ENCODE results near the gene OR1M1.
"Not testable (repeated sequence)": the region's sequence is repeated elsewhere in the genome, so short reads cannot be mapped to it uniquely, and the experiment has no call there.

The OR1M1 gene

GRCh38 chr19:9086761-9087160 lies at the start of gene OR1M1:
Gene OR1M1 (plus strand): TSS chr19:9087061. CDS start chr19:9093245, 6,184 bp downstream.
- DNase-seq = no peak

- DNase-seq = no peak
Observed at GRCh38 chr19:9037400-9038062, 49.3 kb upstream of the OR1M1 start.

DNA sequence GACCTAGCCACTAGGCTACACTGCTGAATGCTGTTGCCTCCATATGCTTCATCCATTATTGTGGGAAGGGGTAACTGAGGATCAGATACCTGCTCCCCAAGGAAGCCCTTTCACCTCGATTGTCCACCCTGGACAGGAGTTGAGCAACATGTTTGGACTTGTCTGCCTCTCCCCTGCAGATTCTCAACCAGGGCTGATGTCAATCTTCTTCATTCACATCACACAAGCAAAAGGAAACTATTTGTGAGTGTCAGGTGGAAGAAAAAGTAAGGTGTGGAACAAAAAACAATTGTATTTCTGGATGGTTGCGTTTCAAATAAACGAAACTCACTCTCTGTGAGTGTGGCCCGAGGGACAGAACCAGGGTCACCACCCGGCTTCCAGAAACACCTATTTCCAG lies 47.1 kb upstream of the OR1M1 start:
- no peak for DNase-seq

GRCh38 chr19:9040131-9040530 lies 46.7 kb upstream of the OR1M1 start:
- no peak for DNase-seq

- no peak for DNase-seq
Observed at GRCh38 chr19:9041023-9041422, 45.8 kb upstream of the OR1M1 start.

DNA sequence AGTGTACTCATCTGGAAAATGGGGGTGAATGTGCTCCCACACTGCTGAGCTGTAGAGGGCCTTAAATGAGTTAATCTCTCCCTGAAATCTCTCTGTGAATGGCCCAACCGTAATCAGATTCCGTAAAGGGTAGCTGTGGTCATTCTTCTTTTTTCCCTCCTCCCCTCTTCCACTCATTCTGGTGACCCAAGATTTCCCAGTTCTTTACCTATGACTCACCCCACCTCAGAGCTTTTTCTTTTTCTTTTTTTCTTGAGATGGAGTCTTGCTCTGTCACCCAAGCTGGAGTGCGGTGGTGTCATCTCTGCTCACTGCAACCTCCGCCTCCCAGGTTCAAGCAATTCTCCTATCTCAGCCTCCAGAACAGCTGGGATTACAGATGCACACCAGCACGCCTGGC lies 43.3 kb upstream of the OR1M1 start:
- no peak for DNase-seq

DNA sequence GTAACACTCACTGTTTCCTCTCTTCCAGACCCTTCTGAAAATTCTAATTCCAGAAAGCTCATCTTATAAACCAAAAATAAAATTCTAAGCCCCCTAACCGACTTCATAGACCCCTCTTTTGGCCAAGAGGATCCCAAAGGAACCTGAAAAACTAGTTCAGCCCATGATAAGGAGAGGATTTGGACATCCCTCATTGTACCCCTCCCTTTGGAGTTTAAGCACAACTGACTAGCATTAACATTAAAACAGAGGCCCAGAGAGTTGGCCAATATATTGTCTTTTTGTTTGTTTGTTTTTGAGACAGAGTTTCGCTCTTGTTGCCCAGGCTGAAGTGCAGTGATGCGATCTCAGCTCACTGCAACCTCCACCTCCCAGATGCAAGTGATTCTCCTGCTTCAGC lies 42.4 kb upstream of the OR1M1 start:
- DNase-seq = no peak

- no peak for DNase-seq
Observed at GRCh38 chr19:9046694-9047093, 40.2 kb upstream of the OR1M1 start.

DNA sequence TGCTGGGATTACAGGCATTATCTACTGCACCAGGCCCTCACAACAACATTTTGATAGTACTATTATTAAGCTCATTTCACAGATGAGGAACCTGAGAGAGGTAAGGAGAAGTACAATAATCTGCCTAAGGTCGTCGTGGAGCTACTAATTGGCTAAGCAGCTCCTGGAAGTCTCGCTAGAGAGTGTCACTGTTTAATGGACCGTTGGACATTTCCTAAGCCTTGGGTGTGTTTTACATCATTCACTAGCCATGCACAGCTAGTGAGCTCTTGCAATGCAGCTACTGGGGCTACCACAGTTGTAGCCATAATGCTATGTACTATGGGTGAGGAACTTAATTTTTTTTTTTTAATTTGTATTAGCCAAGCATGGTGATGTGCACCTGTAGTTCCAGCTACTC lies 34.0 kb upstream of the OR1M1 start:
- no peak for DNase-seq

DNA sequence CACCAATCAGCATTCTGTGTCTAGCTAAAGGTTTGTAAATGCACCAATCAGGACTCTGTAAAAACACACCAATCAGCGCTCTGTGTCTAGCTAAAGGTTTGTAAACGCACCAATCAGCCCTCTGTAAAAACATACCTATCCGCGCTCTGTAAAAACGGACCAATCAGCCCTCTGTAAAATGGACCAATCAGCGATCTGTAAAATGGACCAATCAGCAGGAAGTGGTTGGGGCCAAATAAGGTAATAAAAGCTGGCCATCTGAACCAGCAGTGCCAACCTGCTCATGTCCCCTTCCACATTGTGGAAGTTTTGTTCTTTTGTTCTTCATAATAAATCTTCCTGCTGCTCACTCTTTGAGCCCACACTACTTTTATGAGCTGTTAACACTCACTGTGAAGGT lies 33.2 kb upstream of the OR1M1 start:
- DNase-seq = not testable (repeated sequence)

DNA sequence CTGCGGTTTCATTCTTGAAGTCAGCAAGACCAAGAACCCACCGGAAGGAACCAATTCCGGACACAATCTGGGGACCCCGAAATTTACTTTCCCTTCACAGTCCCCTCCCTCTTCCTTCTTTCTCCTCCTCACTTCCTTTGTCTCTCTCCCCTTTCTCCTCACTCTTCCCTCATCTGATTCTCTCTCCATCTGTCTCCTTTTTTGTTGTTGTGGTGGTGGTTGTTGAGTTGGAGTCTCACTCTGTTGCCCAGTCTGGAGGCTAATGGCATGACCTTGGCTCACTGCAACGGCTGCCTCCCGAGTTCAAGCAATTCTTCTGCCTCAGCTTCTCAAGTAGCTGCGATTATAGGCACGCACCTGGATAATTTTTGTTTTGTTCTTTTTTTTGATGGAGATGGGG lies 32.7 kb upstream of the OR1M1 start:
- DNase-seq = no peak

- DNase-seq = no peak
Observed at GRCh38 chr19:9054765-9055164, 32.1 kb upstream of the OR1M1 start.

DNA sequence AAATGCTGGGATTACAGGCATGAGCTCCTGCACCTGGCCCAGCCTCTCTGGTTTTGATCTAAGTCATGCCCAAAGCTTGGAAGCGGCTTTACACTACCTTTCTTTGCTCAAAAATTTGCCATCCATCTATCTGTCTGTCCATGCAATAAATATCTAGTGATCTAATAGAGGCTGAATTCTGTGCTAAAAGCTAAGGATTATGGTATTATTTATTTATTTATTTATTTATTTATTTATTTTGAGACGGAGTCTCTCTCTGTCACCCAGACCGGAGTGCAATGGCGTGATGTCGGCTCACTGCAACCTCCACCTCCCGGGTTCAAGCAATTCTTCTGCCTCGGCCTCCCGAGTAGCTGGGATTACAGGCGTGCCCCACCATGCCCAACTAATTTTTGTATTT lies 30.7 kb upstream of the OR1M1 start:
- not testable (repeated sequence) for DNase-seq

- DNase-seq = no peak
Observed at GRCh38 chr19:9057505-9058258, 29.2 kb upstream of the OR1M1 start.

GRCh38 chr19:9058905-9059667 lies 27.8 kb upstream of the OR1M1 start:
- DNase-seq = no peak

GRCh38 chr19:9060564-9061340 lies 26.1 kb upstream of the OR1M1 start:
- no peak for DNase-seq

DNA sequence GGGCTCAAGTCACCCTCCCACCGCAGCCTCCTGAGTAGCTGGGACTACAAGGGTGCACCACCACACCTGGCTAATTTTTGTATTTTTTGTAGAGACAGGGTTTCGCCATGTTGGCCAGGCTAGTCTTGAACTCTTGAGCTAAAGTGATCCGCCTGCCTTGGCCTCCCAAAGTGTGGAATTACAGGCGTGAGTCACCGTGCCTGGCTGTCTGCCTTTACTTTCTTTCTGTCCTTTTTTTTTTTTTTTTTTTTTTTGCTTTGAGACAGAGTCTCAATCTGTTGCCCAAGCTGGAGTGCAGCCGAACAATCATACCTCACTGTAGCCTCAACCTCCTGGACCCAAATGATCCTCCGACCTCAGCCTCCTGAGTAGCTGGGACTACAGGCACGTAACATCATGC lies 25.0 kb upstream of the OR1M1 start:
- no peak for DNase-seq

GRCh38 chr19:9065457-9066014 lies 21.3 kb upstream of the OR1M1 start:
- no peak for DNase-seq

DNA sequence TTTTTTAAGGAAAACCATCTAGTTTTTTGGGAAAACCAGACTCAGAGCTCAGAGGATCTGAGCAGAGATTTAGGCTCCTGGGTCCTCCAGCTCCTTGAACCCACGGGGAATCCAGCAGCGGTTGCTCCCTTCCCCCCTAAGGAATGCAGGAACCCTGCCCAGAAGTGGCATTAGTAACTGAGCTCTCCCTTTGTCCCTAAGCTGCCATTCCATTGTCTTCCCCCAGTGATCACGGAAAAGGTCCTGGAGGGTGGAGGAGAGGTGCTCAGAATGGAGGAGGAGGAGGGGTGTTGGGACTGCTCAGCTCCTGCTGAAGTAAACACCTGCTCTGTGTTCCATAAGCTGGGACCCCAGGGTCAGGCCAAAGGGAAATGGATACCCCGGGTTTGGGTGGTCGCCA lies 16.8 kb upstream of the OR1M1 start:
- DNase-seq = no peak

DNA sequence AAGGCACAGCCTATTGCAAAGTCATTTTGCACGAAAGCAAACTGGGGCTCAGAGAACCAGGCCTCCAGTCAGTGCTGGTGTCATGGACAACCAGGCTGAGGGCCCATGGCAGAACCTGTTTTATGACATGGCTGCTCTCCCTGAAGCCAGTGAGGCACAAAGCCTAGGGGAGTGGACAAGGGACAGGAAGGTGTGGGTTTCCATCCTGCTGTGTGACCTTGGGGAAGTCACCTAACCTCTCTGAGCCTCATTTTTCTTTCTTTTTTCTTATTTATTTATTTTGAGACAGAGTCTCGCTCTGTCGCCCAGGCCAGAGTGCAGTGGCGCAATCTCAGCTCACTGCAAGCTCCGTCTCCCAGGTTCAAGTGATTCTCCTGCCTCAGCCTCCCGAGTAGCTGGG lies 15.1 kb upstream of the OR1M1 start:
- not testable (repeated sequence) for DNase-seq

DNA sequence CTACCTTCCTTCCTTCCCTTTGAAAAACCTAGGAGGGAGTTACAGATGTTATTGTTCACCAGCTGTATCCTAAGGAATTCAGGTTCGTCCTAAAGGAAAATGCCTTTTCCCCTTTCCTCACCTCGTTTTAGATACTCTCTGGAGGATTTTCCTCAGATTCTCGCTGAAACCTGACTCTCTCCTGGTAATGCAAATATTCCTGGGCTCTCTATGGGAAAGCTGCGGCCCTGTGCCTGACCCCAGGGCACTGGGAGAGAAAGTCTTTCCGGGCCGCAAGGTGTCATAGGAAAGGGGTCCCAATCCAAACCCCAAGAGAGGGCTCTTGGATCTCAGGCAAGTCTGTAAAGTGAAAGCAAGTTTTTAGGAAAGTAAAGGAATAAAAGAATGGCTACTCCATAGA lies 13.1 kb upstream of the OR1M1 start:
- DNase-seq = no peak

DNA sequence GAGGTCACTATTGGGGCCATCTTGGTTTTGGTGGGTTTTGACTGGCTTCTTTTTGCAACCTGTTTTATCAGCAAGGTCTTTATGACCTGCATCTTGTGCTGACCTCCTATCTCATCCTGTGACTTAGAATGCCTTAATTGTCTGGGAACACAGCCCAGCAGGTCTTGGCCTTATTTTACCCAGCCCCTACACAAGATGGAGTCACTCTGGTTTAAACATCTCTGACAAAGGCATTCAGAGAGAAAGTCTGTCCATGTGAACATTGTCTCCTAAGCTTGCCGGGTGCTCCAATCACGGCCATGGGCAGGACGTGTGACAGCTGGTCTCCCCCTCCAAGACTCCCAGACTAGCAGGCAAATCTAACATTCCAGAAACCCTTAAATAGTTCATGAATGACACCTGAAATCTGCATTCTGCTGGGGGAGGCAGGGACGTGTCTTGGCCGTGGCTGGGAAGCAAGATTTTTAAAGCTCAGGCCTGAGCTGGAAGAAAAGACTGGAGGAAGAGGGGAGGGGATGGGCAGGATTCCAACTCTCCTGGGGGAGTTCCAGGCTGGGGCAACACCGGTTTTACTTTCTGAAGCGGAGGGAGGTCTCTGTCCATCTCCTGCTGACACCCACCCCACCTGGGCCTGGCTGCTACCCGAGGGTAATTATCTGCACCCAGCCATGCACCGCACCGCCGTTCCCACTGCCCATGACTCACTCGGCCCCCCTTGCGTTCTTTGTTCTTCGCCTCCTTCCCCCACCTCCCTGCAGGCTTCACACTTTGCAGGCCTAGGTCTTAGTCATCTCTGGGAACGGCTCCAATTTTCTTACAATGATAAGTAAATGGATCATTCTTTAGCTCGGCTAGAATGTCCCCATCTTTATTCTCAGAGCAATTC lies 11.6 kb upstream of the OR1M1 start:
- DNase-seq = peak; percentile 22

All from retina (tissue), 1 donor.